ENCODE data around the gene DENND1B.

GRCh38 chr1:197814306-197814705, 39.0 kb upstream of the DENND1B start:
- TF ChIP-seq CTCF (IDR thresholded peaks at IDR 0.05) (no peak), POLR2A (IDR thresholded peaks at IDR 0.05) (no peak)
